ENCODE data around the gene SLX1A.
"Not testable (repeated sequence)": the region's sequence is repeated elsewhere in the genome, so short reads cannot be mapped to it uniquely, and the experiment has no call there.

The SLX1A gene

DNA sequence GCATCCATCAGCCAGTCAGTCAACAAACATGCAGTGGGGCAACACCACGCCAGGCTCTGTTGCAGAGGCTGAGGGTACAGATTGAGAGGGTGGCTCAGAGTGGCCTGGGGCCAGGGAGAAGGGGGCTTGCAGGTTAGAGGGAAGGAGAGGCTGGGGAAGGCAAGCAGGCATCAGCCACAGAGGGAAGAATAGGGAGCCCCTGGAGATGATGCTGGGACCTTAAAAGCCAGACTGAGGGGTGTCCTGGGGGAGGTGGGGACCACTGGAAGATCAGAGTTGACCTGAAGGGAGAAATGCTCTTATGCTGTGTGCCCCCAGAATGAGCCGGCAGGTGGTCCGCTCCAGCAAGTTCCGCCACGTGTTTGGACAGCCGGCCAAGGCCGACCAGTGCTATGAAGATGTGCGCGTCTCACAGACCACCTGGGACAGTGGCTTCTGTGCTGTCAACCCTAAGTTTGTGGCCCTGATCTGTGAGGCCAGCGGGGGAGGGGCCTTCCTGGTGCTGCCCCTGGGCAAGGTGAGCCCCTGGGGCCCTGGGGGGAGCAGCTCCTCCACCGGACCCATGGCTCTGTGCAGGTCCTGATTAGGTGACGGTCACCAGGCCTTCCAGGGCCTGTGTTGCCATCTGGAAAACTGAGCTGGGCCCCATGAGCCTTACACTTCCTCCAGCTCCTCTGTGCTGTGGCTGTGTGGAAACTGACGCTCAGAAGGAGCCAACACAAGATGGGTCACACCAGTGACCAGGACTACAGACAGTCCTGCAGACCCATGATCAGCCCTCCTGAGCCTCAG is 8.6 kb upstream of the SLX1A start:
- no peak for DNase-seq

GRCh38 chr16:30185683-30186421 is 7.8 kb upstream of the SLX1A start:
- DNase-seq: no peak

DNA sequence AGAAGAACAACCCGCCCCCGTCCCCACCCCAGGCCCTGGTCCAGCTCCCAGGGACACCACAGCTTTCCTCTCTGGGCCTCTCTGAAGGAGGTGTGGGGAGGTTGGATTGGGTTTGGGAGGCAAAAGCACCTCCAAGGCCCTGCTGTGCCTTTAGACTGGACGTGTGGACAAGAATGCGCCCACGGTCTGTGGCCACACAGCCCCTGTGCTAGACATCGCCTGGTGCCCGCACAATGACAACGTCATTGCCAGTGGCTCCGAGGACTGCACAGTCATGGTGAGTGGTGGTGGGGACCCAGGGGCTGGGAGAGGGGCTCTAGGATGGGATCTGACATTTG is 7.3 kb upstream of the SLX1A start:
- no peak for DNase-seq

- no peak for DNase-seq
Observed at GRCh38 chr16:30186782-30187555, 6.7 kb upstream of the SLX1A start.

DNA sequence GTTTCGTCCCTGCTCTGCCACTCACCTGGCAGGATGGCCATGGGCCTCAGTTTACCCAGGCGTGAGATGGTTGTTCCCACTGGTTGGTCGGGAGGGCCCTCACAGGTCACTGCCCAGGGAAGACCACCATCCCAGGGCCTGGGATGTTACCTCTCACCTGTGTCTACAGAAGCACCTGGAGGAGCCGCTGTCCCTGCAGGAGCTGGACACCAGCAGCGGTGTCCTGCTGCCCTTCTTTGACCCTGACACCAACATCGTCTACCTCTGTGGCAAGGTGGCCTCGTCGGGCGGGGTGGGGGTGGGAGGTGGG is 6.2 kb upstream of the SLX1A start:
- no peak for DNase-seq

DNA sequence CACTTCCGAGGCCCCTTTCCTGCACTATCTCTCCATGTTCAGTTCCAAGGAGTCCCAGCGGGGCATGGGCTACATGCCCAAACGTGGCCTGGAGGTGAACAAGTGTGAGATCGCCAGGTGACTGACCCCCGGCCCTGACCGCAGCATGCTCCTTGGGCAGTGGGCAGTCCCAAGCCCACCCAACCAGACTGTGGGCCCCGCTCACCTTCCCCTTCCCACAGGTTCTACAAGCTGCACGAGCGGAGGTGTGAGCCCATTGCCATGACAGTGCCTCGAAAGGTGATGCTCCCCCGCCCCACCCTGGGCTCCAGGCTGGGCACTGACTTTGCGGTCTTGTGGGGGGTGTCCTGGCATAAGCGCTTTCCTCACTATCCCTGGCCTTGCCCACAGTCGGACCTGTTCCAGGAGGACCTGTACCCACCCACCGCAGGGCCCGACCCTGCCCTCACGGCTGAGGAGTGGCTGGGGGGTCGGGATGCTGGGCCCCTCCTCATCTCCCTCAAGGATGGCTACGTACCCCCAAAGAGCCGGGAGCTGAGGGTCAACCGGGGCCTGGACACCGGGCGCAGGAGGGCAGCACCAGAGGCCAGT is 5.6 kb upstream of the SLX1A start:
- DNase-seq: no peak

DNA sequence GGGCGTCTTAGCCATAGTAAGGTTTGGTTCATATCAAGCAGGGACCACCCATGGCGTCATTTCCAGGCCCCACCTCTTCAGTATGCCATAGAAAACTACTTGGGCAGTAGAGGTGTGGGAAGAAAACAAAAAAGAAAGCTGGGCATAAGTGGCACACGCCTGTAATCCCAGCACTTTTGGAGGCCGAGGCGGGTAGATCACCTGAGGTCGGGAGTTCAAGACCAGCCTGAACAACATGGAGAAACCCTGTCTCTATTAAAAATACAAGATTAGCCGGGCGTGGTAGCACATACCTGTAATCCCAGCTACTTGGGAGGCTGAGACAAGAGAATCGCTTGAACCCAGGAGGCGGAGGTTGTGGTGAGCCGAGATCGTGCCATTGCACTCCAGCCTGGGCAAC is 2.5 kb upstream of the SLX1A start:
- not testable (repeated sequence) for DNase-seq

DNA sequence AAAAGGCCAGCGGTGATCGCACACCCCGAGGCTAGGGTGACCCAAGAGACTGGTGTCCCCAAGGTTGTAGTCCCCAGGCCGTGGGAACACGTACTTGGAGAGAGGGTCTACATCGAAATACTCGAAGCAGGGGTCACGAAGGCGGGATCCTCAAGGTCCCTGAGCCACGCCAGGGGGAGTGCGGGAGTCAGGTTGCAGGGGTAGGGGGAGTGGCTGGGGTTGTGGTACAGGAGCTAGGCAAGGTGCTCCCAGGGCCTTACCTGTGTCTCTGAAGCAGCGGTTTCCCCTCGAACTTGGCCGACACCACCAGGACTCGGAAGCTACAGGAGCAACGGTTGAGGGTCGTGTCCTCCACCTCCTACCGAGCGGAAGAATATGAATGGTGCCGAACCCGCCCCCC is 577 bp upstream of the SLX1A start:
- DNase-seq: not testable (repeated sequence)

GRCh38 chr16:30194172-30194925 is 674 bp downstream of the SLX1A start:
- not testable (repeated sequence) for DNase-seq

- DNase-seq: not testable (repeated sequence)
Observed at GRCh38 chr16:30197001-30197400, 3.3 kb downstream of the SLX1A start.

- not testable (repeated sequence) for DNase-seq
Observed at GRCh38 chr16:30199049-30199448, 5.4 kb downstream of the SLX1A start, which contains the start of gene SULT1A3. TSS of gene SULT1A3 (plus strand) at chr16:30199255. CDS start at chr16:30200729, 1,474 bp downstream.

DNA sequence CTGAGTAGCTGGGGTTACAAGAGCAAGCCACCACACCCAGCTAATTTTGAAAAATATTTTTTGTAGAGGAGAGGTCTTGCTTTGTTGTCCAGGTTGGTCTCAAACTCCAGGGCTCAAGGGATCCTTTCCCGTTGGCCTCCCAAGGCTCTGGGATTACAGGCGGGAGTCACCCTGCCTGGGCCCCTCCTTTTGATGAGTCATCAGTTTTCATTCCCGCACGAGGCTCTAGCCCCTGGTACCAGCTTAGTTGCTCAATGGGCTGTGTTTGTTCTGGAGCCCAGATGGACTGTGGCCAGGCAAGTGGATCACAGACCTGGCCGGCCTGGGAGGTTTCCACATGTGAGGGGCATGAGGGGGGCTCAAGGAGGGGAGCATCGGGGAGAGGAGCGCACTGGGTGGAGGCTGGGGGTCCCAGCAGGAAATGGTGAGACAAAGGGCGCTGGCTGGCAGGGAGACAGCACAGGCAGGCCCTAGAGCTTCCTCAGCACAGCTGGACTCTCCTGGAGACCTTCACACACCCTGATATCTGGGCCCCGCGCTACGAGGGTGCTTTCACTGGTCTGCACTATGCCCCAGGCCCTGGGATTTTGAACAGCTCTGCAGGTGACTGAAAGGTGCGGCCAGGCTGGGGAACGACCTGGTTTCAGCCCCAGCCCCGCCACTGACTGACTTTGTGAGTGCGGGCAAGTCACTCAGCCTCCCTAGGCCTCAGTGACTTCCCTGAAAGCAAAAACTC is 6.1 kb downstream of the SLX1A start:
- not testable (repeated sequence) for DNase-seq

- DNase-seq: not testable (repeated sequence)
Observed at GRCh38 chr16:30205541-30206236, 12.0 kb downstream of the SLX1A start.

DNA sequence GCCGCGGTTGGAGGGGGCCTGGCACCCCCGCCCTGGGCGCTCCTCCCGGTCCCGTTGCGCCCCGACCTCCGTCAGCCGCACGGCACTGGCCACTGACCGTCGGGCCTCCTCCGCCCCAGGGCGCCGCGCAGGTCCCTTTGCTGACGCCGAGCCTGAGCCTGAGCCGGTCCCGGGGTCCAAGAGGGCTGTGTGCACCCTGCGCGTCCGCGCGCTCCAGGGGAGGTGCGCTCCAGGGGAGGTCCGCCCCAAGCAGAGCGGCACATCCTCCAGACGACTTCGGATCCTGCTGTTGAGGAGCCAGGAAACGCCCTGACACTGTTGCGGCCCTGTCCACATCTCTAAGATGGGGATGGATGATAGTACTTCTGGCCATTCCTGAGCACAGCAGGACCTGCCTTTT is 12.6 kb downstream of the SLX1A start:
- not testable (repeated sequence) for DNase-seq

- not testable (repeated sequence) for DNase-seq
Observed at GRCh38 chr16:30207063-30207704, 13.5 kb downstream of the SLX1A start.

DNA sequence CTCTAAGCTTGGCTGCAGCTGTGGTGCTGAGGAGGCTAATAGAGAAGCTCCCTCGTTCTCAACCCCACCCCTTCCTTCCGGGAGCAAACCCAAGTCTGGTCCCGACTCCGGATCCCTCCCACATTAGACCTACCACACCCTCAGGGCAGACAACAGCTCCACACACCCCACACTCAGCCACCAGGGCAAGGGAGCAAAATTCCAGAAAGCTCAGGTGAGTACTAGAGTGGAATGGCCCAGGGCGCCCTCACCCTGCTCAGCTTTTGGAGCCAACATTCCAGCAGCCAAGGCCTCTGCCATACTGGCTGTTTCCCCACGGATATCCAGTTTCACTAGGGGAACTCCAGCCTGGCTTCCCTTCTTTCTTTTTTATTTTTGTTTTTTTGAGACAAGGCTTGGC is 15.4 kb downstream of the SLX1A start:
- DNase-seq: not testable (repeated sequence)

GRCh38 chr16:30211414-30211813 is 17.7 kb downstream of the SLX1A start:
- DNase-seq: not testable (repeated sequence)

DNA sequence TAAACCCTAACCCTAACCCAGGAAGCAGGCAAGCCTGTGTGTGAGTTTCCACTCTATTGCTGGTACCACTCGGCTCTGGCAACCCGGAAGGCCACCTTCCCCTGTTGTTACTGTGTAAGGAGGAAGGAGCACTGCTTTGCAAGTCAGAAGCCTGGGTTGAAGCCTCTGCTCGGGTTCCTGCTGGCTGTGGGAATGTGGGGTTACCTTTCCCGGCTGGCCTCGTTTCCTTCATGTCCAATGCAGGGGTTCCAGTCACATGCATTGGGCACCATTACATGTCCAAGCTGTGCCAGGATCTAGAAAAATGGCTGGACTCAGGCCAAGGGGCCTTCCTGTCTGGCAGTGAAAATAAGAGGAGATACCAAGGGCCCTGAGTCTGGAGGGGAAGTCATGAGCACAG is 23.4 kb downstream of the SLX1A start:
- DNase-seq: not testable (repeated sequence)

Measured in HCEC 1CT (cell line).